ENCODE measurements around the gene FANCI.

DNA sequence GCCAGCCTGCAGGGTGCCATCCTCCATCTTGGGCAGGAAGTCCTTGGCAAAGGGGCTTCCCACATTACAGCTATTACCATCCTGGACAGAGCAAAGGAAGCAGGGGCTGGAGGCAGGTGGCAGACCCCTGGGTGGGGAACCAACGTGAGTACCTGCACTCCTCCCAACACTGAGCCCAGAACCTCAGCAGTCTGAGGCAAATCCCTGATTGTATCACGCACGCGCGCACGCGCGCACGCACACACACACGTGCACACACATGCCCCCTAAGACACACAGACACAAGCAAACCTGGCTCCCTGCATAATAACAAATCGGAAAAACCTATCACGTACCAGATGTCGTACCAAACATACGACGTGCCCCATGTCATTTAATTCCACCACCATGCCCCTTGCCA lies 79.0 kb downstream of the FANCI start:
- no peak for TF ChIP-seq POLR2A (IDR thresholded peaks at IDR 0.05)
- TF ChIP-seq, protein P1, sequence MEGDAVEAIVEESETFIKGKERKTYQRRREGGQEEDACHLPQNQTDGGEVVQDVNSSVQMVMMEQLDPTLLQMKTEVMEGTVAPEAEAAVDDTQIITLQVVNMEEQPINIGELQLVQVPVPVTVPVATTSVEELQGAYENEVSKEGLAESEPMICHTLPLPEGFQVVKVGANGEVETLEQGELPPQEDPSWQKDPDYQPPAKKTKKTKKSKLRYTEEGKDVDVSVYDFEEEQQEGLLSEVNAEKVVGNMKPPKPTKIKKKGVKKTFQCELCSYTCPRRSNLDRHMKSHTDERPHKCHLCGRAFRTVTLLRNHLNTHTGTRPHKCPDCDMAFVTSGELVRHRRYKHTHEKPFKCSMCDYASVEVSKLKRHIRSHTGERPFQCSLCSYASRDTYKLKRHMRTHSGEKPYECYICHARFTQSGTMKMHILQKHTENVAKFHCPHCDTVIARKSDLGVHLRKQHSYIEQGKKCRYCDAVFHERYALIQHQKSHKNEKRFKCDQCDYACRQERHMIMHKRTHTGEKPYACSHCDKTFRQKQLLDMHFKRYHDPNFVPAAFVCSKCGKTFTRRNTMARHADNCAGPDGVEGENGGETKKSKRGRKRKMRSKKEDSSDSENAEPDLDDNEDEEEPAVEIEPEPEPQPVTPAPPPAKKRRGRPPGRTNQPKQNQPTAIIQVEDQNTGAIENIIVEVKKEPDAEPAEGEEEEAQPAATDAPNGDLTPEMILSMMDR (IDR thresholded peaks at IDR 0.05): no peak

Data from body of pancreas (tissue), 4 donors.